GM18858 (cell line): ENCODE measurements around the gene ARHGEF7.

Experiments used
- ATAC-seq: cut with Tn5 transposase; IDR thresholded peaks from one replicate; pipeline ENCODE4 v1.9.1; 2021; ENCODE audit not compliant: unreplicated experiment

ARHGEF7 gene

GRCh38 chr13:111099290-111099689, 15.8 kb upstream of the ARHGEF7 start:
- no peak for ATAC-seq

GRCh38 chr13:111110054-111110453, 5.1 kb upstream of the ARHGEF7 start:
- no peak for ATAC-seq

DNA sequence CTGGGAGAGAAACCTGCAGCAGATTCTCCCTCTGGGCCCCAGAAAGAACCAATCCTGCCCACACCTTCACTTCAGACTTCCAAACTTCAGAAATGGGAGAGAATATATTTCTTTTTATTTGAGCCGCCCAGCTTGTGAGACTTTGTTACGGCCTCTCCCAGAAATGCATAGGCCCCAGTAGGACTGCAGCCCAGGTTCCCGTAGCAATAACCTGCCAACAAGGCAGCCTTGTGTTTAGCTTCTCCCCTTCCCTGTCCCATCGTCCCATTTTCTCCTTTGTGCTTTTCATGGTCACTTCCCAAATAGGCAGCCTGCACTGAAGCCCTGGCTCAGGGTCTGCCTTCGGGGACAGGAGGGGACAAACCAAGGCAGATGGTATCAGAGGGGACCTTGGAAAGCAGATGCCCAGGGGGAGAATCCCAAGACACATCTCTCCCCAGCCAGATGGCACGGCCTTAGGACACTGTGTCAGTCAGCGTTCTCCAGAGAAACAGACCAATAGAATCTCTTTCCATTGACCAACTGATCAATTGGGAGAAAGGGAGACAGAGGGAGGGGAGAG, 3.7 kb upstream of the ARHGEF7 start:
- ATAC-seq = no peak

- ATAC-seq = no peak
Measured at GRCh38 chr13:111112196-111112595, 2.9 kb upstream of the ARHGEF7 start.

DNA sequence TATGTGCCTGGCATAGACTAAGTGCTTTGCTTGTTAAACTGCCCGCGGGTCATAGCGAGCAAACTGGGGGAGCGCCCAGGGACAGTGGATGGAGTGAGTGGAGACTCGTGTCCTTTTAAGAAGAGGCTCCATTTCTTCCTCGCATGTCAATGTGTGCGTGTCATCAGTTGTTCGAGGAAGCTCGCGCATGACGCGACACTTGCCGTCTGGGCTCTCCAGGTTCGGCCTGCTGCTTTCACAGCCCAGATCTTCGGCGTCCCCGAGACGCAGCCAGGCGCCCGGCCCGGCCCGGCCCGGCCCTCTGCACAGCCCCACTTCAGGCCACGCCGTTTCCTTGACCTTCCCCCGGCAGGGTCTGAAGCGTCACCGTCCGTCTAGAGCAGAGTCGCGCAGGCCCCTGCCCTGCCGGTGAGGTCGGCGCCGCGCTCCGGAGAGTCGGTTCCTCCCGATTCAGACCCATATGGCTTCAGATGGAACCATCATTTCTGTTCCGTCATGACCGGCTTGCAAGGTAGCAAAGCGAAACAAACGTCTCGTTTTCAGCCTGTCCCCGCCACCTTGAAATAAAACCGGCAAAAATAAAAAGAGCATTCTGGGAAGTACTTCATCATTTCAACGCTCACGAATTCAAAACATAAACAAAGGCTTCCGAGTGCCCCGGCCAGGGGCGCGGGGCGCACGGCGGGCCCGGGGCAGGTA, 599 bp upstream of the ARHGEF7 start:
- ATAC-seq = no peak

GRCh38 chr13:111115965-111116521, 933 bp downstream of the ARHGEF7 start:
- ATAC-seq = no peak

DNA sequence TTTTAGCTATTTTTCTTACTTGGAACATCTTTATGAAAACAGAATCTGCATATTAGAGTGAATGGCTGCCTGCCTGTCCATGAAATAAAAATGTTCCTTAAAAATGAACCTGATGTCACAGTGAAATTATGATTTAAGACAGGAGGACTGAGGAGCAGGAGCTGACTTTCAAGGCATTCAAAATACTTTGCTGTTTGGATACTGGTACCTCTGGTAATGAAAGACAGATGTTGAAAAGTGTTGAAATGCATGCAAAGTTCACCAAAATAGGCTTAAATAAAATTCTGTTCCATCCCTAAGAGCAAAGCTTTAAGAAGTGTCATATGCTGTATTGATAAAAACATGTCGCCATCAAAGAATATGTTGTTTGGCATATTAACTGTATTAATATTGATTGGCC, 1.7 kb downstream of the ARHGEF7 start:
- ATAC-seq = no peak

GRCh38 chr13:111117289-111117688, 2.2 kb downstream of the ARHGEF7 start:
- no peak for ATAC-seq

- no peak for ATAC-seq
Measured at GRCh38 chr13:111117961-111118360, 2.9 kb downstream of the ARHGEF7 start.

GRCh38 chr13:111118898-111119607, 3.9 kb downstream of the ARHGEF7 start:
- no peak for ATAC-seq

- ATAC-seq = no peak
Measured at GRCh38 chr13:111119966-111120365, 4.9 kb downstream of the ARHGEF7 start.

- ATAC-seq = no peak
Measured at GRCh38 chr13:111120422-111120821, 5.3 kb downstream of the ARHGEF7 start.

- ATAC-seq = no peak
Measured at GRCh38 chr13:111120913-111121312, 5.8 kb downstream of the ARHGEF7 start.

- no peak for ATAC-seq
Measured at GRCh38 chr13:111121506-111121905, 6.4 kb downstream of the ARHGEF7 start.

GRCh38 chr13:111122056-111122455, 6.9 kb downstream of the ARHGEF7 start:
- ATAC-seq = no peak

- ATAC-seq = no peak
Measured at GRCh38 chr13:111122631-111123030, 7.5 kb downstream of the ARHGEF7 start.

DNA sequence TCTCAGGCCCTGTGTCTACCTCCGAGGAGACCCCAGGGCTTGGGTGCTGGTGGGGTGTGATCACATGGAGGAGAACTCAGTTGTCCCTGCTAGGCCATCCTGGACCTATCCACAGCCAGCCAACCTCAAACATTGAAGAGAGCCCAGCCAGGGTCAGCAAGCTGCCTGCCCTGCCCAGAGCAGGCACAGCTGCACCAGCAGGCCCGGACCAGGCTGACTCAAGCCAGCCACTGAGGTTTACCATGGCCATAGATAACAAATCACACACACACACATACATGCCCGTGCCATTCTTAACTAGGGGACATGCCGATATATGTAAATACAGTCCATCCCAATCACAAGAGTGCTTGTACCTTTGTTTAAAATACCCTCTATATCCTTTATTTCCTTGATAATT, 8.1 kb downstream of the ARHGEF7 start:
- no peak for ATAC-seq

DNA sequence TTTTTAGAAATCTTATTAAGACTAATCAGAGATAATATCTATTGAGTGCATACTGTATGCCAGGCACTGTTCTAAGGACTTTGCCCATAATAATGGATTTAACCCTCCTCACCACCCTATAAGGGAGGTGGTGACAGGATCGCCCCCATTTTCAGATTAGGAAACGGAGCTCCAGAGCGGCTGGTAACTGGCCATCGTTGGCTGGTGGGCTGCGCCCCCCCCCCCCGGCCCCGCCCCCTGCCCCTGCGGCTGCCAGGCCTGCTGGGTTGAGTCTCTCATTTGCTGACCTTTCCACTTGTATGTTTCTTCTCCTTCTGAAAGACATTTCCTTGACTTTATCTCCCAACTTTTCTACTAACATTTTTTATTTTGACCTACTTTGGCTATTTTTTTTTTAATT, 8.5 kb downstream of the ARHGEF7 start:
- ATAC-seq = no peak

- ATAC-seq = no peak
Measured at GRCh38 chr13:111126509-111126908, 11.4 kb downstream of the ARHGEF7 start.

- peak; percentile 100 for ATAC-seq
Measured at GRCh38 chr13:111129465-111130115, 14.5 kb downstream of the ARHGEF7 start.

- ATAC-seq = no peak
Measured at GRCh38 chr13:111130116-111130508, 15.0 kb downstream of the ARHGEF7 start.

DNA sequence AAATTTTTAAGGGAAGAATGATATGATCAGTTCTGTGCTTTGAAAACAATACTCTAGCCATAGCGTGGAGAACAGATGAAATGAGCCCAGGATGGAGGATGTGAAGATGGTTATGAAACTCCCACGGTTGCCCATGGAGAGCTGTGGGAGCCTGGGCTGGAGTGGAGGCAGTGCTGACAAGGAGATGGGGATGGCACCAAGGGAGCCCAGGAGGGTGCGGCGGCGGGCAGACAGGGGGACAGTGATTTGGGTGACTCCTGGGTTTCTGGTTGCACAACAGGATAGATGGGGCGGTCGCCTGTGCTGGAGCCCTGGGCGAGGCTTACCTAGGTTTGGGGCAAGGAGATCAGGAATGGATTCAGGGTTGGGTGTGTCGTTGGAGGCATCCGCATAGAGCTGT, 15.9 kb downstream of the ARHGEF7 start:
- no peak for ATAC-seq
